SKM-1 (cell line): ENCODE data around the gene LMO7.
A peak's percentile ranks its signal among the peaks of the same experiment; 100 is the strongest.

ENCODE experiments used
- DNase-seq: peaks from one replicate; lab custom pipeline; 2025; ENCODE audit not compliant: unreplicated experiment; lab: John Stamatoyannopoulos, UW

Gene LMO7

DNA sequence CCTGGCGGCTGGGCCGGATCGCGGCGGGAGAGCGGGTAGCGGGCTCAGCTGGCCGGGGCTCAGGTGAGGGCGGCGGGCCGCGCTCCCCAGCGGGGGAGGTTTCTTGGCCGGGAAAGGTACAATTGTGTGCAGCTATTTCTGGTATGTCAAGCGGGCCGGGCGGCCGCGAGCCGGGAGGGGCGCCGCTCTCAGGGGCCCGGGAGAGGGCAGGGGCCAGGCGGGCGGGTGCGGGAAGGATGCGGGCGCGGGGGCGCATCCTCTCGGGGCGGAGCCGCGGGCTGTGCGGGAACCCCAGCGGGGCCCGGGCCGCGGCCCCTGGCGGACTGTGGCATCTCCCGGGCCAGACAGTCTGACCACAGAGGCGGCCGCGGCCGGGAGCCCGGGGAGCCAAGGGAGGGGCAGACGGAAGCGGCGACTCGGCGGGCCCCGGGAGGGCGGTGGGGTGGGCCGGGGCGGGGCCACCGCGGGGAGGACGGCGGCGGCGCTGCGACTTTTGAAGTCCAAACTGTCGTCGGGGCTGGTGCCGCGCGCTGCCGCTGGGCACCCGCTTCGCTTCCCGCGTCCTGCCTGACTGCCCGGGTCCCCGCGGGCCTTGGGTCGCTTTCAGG is at the start of gene LMO7:
Gene LMO7, plus strand, starts transcription at position 503 of the 608 bp plus-strand sequence. CDS start 328 bp downstream, outside the sequence.
- peak; percentile 32 for DNase-seq

DNA sequence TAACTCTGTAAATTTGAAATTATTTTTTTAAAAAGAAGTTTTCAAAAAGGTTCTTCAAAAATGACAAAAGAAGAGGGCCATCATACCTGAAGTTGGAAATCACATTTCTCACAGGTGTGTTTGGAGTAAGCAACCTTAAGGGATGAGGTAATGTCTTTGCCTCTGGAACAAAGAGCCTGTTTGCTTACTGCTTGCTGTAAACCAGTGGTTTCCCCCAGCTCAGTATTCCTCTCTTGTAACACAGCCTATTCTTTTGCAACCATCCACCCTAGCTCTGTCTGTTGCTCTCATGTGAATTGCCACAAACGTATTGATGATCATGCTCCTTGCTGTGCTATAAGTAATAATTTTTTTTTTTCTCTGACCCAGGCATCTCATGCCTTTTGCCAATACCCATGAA is 48.5 kb upstream of the LMO7 start:
- DNase-seq, result peak; percentile 13

- DNase-seq, result no peak
Measured at GRCh38 chr13:75596657-75597182, 39.4 kb upstream of the LMO7 start.

DNA sequence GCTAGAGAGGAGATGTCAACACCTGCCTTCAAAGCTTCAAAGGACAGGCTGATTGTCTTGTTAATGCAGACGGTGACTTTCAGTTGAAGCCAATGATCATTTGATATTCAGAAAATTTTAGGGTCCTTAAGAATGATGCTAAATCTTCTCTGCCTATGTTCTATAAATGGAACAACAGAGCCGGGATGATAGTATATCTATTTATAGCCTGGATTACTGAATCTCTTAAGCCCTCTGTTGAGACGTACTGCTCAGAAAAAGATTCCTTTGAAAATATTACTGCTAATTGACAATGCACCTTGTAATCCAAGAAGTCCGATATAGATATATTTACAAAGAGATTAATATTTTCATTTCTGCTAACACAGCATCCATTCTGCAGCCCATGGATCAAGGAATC is 35.8 kb upstream of the LMO7 start:
- no peak for DNase-seq

GRCh38 chr13:75603038-75603437 is 33.1 kb upstream of the LMO7 start:
- no peak for DNase-seq

DNA sequence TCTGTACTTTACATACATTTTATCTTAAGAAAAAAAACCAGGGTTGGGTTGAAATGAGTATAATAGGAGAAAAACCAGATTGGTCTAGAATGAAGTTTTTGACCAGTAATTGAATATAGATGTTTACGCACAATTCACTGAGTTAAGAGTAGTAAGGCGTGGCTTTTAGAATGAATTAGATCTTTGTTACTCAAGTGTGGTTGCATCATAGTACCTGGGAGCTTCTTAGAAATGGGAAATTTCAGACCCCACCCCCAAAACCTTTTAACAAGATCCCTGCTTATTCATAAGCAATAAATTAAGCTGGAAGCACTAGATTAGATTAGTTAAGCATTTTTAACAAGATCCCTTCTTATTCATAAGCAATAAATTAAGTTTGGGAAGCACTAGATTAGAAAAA is 28.7 kb upstream of the LMO7 start:
- no peak for DNase-seq

GRCh38 chr13:75610466-75610865 is 25.7 kb upstream of the LMO7 start:
- DNase-seq, result no peak

DNA sequence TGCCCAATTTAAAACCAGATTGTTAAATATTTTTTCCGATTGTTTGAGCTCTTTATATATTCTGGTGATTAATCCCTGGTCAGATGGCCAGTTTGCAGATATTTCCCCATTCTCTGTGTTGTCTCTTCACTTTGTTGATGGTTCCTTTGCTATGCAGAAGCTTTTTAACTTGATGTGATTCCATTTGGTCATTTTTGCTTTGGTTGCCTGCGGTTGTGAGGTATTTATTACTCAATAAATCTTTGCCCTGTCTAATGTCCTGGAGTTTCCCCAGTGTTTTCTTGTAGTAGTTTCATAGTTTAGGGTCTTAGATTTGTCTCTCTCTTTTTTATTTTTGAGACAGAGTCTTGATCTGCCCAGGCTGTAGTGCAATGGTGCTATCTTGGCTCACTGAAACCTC is 23.8 kb upstream of the LMO7 start:
- no peak for DNase-seq

DNA sequence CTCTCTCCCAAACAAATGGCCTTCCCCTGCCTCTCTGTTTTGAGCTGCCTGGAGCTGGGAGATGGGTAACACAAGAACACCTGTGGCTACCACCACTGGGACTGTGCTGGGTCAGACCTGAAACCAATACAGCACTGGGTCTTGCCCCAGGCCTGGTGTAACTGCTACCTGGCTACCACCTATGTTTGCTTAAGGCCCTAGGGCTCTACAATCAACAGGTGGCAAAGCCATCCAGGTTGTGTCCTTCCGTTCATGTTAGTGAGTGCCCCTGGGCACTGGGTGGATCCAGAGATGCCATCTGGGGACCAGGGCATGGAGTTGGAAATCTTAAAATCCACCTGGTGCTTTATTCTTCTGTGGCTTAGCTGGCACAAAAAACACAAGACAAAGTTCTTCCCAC is 18.9 kb upstream of the LMO7 start:
- DNase-seq, result no peak

- DNase-seq, result no peak
Measured at GRCh38 chr13:75618308-75618707, 17.8 kb upstream of the LMO7 start.

DNA sequence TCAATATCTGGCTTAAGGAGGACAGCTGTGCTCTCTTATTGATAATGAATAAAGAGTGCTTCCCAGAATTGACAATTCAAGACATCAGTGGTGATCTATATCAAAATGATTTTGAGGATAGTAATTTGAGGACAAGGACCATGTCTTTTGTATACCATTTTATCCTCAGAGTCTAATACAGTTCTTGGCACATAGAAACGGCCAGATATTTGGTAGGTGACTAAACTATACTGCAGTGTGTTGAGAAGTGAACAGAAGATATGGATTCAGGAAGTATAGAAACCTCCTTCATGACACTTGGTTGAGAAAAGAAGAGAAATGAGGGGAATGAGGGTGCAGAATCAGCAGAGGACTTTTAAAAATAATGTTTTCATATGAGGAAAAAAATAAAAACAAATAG is 16.1 kb upstream of the LMO7 start:
- no peak for DNase-seq

- DNase-seq, result no peak
Measured at GRCh38 chr13:75621147-75621546, 15.0 kb upstream of the LMO7 start.

DNA sequence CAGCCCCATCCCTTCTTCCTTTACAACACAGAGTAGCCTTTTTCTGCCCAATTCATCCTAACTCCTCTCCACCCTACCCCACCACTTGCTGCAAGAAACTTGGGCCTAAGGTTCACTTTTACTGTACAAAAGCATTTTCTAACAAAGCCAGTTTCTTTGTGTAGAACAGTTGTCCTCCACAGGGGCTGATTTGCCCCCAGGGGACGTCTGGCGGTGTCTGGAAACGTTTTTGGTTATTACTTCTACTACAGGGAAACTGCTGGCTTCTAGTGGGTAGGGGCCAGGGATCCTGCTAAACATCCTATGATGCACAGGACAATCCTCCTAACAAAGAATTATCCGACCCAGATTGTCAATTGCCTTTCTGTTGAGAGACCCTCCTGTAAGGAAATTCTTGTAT is 7.3 kb upstream of the LMO7 start:
- DNase-seq, result no peak

DNA sequence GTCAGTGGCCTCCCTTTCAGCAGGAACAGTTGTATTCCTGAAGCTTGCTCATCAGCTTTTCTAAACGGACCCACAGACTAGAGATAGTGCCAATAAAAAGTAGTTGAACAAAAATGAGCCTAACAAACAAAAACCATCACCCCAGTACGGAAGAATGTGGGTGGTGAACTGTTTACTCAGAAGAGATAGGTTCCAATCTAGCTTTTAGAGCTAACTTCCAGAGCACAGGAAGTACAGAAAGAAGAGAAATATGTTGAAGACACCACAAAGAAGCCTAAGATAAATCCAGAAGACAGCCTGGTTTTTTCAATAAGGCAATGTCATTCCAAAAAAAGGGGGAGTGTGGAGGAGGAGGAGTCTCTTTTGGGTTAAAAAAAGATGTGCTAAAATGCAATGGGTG is 2.8 kb upstream of the LMO7 start:
- no peak for DNase-seq

- DNase-seq, result no peak
Measured at GRCh38 chr13:75635101-75635827, 866 bp upstream of the LMO7 start.

- no peak for DNase-seq
Measured at GRCh38 chr13:75636436-75637180, 478 bp downstream of the LMO7 start.

- DNase-seq, result no peak
Measured at GRCh38 chr13:75637181-75637750, 1.1 kb downstream of the LMO7 start.

GRCh38 chr13:75639454-75639853 is 3.3 kb downstream of the LMO7 start:
- DNase-seq, result no peak

GRCh38 chr13:75641026-75641425 is 4.9 kb downstream of the LMO7 start:
- DNase-seq, result no peak

GRCh38 chr13:75643182-75643581 is 7.1 kb downstream of the LMO7 start:
- DNase-seq, result no peak

GRCh38 chr13:75643693-75644092 is 7.6 kb downstream of the LMO7 start:
- no peak for DNase-seq

DNA sequence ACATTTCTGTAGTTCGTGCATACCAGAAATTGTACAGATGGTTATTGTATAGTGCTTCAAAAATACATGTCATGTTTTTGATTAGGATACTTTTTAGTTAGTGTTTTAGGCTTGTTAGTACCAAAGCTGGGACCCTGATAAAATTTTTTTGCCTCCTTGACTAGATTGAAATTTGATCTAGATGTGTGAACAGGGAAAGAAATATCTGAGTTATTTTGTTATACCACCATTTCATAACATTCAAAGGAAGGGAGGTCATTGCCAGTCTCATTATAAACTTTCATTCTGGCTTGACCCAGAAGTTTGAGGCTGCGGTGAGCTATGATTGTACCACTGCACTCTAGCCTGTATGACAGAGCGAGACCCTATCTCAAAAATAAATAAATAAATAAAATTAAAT is 9.0 kb downstream of the LMO7 start:
- DNase-seq, result no peak
